HG03378 (cell line): ENCODE data around the gene VAT1L.

ENCODE experiments used
- ATAC-seq: cut with Tn5 transposase; IDR thresholded peaks from one replicate; pipeline ENCODE4 v1.9.1; 2021; ENCODE audit warnings: mild to moderate bottlenecking, moderate library complexity; ENCODE audit not compliant: unreplicated experiment

Gene VAT1L

GRCh38 chr16:77866752-77867151 is 78.4 kb downstream of the VAT1L start:
- no peak for ATAC-seq

- ATAC-seq, result peak; percentile 25
Observed at GRCh38 chr16:77868052-77868451, 79.7 kb downstream of the VAT1L start.

- peak; percentile 93 for ATAC-seq
Observed at GRCh38 chr16:77868478-77868877, 80.1 kb downstream of the VAT1L start.

- ATAC-seq, result no peak
Observed at GRCh38 chr16:77869997-77870813, 81.8 kb downstream of the VAT1L start.

DNA sequence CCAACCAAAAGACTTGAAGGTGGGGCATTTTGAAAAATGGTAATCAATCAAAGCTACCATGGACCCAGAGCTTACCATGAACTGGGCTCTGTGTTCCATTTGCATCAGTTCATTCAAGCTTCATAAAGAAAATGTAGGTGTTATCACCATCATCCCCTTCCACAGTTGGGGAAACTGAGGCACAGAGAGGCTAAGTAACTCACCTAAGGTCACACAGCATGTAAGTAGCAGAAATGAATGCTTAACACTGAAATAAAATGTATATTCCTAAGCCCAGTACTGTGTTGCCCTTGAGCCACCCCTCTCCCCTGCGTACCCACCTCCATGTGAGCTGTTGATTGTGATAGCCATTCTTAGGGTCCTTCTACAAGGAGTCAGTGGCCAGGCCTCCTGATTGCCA is 83.6 kb downstream of the VAT1L start:
- no peak for ATAC-seq

- ATAC-seq, result no peak
Observed at GRCh38 chr16:77873066-77873465, 84.7 kb downstream of the VAT1L start.

- ATAC-seq, result no peak
Observed at GRCh38 chr16:77874347-77874746, 86.0 kb downstream of the VAT1L start.

GRCh38 chr16:77876776-77877175 is 88.4 kb downstream of the VAT1L start:
- no peak for ATAC-seq

GRCh38 chr16:77877712-77878347 is 89.5 kb downstream of the VAT1L start:
- no peak for ATAC-seq

DNA sequence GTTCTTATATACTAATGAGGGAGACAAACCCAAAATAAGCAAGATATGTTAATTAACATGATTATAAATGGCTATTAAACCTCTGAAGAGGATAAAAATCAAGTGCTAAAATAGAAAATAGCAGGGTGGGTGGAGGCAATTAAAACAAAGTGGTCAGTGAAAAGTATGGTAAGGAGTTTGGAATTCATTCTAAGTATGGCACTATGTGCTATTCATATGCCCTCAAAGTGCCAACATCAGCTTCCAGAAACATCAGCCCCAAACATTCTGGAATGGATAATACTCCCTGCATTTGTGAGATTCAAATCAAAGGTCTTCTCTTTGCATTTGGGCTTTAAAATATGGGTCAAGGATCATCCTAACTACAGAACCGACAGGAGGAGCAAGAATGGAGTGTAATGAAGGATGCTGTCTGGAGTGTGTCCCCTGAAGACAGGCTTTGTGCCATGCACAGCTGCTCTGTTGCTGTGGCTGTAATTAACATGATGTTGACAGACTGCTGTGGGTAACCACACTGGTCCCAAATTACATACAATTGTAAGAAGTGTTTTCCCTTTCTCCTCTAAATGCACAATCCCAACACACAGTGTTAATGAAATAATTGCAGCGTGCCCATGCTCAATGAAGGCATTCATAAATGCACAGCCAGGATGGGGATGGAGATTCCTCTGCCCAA is 93.1 kb downstream of the VAT1L start:
- no peak for ATAC-seq

GRCh38 chr16:77882358-77882757 is 94.0 kb downstream of the VAT1L start:
- ATAC-seq, result no peak

- no peak for ATAC-seq
Observed at GRCh38 chr16:77885571-77886295, 97.4 kb downstream of the VAT1L start.

GRCh38 chr16:77888871-77889270 is 100.5 kb downstream of the VAT1L start:
- ATAC-seq, result no peak

DNA sequence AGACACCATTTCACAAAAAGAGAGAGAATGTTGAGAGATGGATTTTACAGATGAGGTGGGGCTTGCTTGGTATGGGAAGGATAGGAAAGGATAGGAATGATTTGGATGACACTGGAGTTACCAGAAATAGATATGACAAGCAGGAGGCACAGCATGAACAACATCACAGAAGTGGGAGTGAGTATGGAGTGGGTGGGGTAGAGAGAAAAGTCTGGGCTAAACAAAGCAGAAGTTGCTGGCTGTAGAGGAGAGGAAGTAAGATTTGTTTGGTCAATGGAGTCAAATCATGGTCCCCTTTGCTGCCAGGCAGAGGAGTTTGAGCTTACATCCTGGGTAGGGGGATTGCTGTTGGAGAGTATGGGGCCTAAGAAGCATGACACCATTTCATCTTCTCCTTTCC is 101.7 kb downstream of the VAT1L start:
- ATAC-seq, result no peak

DNA sequence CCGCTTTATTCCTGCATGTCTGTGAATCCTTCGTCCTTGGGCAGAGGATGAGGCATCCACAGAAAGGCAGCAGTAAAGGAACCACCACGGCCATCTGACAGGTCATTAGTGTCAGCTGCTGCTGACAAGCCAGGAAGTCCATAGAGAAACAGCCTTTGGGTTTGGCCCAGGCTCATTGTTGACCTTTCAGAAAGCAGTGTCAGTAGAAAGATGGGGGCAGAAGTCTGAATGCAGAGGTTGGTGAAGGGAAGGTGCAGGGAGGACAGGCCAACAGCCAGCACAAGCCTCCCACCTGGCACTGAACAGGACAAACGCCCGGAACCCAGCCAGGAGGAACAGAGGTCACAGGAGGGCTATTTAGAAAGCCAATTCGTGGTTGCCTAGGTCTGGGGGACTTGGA is 105.8 kb downstream of the VAT1L start:
- ATAC-seq, result no peak

GRCh38 chr16:77895962-77896361 is 107.6 kb downstream of the VAT1L start:
- ATAC-seq, result no peak

GRCh38 chr16:77896415-77897128 is 108.2 kb downstream of the VAT1L start:
- ATAC-seq, result no peak

- ATAC-seq, result no peak
Observed at GRCh38 chr16:77897129-77897437, 108.7 kb downstream of the VAT1L start.

DNA sequence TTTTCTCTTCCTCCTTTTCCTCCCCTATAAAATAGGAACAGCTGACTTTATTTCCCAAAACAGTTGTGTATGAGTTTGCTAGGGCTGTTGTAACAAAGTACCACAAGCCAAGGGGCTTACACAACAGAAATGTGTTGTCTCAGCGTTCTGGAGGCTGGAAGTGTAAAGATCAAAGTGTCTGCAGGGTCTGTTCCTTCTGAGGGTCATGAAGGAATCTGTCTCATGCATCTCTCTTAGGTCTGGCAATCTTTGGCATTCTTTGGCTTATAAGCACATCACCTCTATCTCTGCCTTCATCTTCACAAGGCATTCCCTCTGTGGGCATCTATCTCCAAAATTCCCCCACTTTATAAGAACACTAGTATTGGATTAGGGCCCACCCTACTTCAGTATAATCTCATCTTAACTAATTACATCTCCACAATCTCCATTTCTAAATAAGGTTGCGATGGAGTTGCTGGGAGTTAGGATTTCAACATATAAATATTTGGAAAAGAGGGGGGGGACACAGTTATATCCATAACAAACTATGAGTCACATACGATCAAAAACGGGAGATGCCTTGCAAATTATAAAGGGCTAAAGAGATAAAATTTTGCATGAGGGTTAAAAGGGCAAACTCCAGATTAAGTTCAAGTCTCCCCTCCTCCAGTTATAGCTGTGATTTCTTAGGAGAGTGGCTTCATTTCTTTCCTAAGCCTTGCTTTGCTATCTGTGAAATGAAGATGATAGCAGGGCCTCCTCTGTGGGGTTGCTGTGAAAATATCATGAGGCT is 109.7 kb downstream of the VAT1L start:
- no peak for ATAC-seq

- ATAC-seq, result no peak
Observed at GRCh38 chr16:77898671-77899211, 110.4 kb downstream of the VAT1L start.
